ENCODE data around the gene ADAMTS17. TPM values are rescaled to one million over a fixed set of nuclear protein-coding genes. Genes with fewer than 3 reads are reported as not detected.

The ADAMTS17 gene
- total and polyA plus RNA-seq, 2 experiments from 2014 or later, result 3.7 to 4.4 TPM

GRCh38 chr15:100191161-100191560 is 150.6 kb downstream of the ADAMTS17 start:
- Histone ChIP-seq H3K27me3 (no peaks in the 10 kb centered on the region), H3K36me3 (replicated peaks; ENCODE audit: insufficient read depth, low read depth) (no peaks in the 10 kb centered on the region), H3K4me1 (ENCODE audit: insufficient read depth) (peaks cover 6% of the 10 kb centered on the region), H3K79me2 (no peaks in the 10 kb centered on the region), H3K9me2 (replicated peaks; ENCODE audit: insufficient read depth) (no peaks in the 10 kb centered on the region), H2AFZ (no peak overlapping the region), H3K9me3 (ENCODE audit: low read depth) (no peaks in the 10 kb centered on the region), H3K4me2 (no peak overlapping the region), H3K4me3 (no peak overlapping the region), H4K20me1 (ENCODE audit: insufficient read depth, poor library complexity, severe bottlenecking) (no peaks in the 10 kb centered on the region), H3K27ac (no peak overlapping the region)
- no peak for DNase-seq (ENCODE audit: low spot score)
- TF ChIP-seq EZH2phosphoT487 (IDR thresholded peaks at IDR 0.05; ENCODE audit: low read depth, severe bottlenecking, unreplicated experiment) (no peak), CTCF (IDR thresholded peaks at IDR 0.05; ENCODE audit: poor library complexity) (no peak)
- 65% methylated on average over 8 of the region's 8 CpGs for WGBS (ENCODE audit: low lambda C conversion rate, missing lambda C conversion rate)

DNA sequence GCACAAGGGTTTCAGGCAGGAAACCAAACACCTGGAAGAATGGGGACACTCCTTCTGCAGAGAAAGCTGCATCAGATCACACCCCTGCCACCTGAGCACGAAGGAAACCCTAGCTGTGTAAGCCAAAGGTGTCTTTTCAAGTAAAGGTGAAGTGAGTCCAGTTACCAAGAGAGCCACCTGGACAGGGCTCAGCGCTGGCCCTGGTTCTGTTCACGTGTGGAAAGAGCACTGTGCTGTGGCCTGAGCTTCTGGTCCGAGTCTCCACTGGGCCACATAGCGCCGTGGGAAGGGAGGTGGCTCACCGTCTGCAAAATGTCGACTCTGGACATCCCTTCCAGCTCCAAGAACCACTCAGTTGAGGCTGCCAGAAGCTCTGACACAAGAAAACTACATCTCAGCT is 151.1 kb downstream of the ADAMTS17 start:
- Histone ChIP-seq H3K4me2 (no peak overlapping the region), H3K27me3 (no peaks in the 10 kb centered on the region), H3K4me1 (ENCODE audit: insufficient read depth) (peaks cover 6% of the 10 kb centered on the region), H3K9me2 (replicated peaks; ENCODE audit: insufficient read depth) (no peaks in the 10 kb centered on the region), H3K79me2 (no peaks in the 10 kb centered on the region), H4K20me1 (ENCODE audit: insufficient read depth, poor library complexity, severe bottlenecking) (no peaks in the 10 kb centered on the region), H3K36me3 (replicated peaks; ENCODE audit: insufficient read depth, low read depth) (no peaks in the 10 kb centered on the region), H3K27ac (no peak overlapping the region), H2AFZ (no peak overlapping the region), H3K9me3 (ENCODE audit: low read depth) (no peaks in the 10 kb centered on the region), H3K4me3 (no peak overlapping the region)
- 86% methylated on average over 8 of the region's 8 CpGs for WGBS (ENCODE audit: low lambda C conversion rate, missing lambda C conversion rate)
- DNase-seq (ENCODE audit: low spot score), result no peak
- TF ChIP-seq CTCF (IDR thresholded peaks at IDR 0.05; ENCODE audit: poor library complexity) (no peak), EZH2 (IDR thresholded peaks at IDR 0.05; ENCODE audit: borderline replicate concordance) (no peak), EZH2phosphoT487 (IDR thresholded peaks at IDR 0.05; ENCODE audit: low read depth, severe bottlenecking, unreplicated experiment) (no peak)

GRCh38 chr15:100189849-100190248 is 151.9 kb downstream of the ADAMTS17 start:
- TF ChIP-seq EZH2 (IDR thresholded peaks at IDR 0.05; ENCODE audit: borderline replicate concordance) (no peak), CTCF (IDR thresholded peaks at IDR 0.05; ENCODE audit: poor library complexity) (no peak), EZH2phosphoT487 (IDR thresholded peaks at IDR 0.05; ENCODE audit: low read depth, severe bottlenecking, unreplicated experiment) (no peak)
- Histone ChIP-seq H3K4me2 (no peak overlapping the region), H4K20me1 (ENCODE audit: insufficient read depth, poor library complexity, severe bottlenecking) (no peaks in the 10 kb centered on the region), H3K4me1 (ENCODE audit: insufficient read depth) (peaks cover 6% of the 10 kb centered on the region), H3K36me3 (replicated peaks; ENCODE audit: insufficient read depth, low read depth) (no peaks in the 10 kb centered on the region), H3K9me3 (ENCODE audit: low read depth) (no peaks in the 10 kb centered on the region), H3K27ac (no peak overlapping the region), H3K79me2 (no peaks in the 10 kb centered on the region), H3K4me3 (no peak overlapping the region), H3K27me3 (no peaks in the 10 kb centered on the region), H3K9me2 (replicated peaks; ENCODE audit: insufficient read depth) (no peaks in the 10 kb centered on the region), H2AFZ (no peak overlapping the region)
- WGBS (ENCODE audit: low lambda C conversion rate, missing lambda C conversion rate), result 73% methylated on average over 4 of the region's 4 CpGs
- peak; percentile 59 for DNase-seq (ENCODE audit: low spot score)

DNA sequence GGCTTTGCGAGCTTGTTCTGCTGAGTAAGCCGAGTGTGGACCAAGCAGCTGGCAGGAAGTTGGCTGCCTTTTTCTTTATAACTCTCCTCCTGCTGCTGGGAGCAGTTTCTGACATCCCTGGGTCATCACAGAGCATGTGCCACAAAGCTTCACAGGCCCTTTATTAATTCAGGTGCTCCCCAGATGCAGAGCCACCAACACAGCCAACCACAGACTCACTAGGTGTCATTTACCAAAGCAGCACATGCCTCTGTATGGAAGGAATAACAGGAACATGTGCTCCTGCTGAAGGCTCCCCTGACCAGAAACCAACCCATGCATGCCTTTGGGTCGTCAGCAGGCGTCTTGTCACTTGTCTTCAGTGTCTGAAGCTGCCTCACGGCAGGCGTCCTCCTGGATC is 152.5 kb downstream of the ADAMTS17 start:
- no peak overlapping the region for H3K27ac ChIP-seq

More for the DNA sequence above, 152.5 kb downstream of the ADAMTS17 start:
- no peaks in the 10 kb centered on the region for H3K9me3 ChIP-seq (ENCODE audit: low read depth)
- no peaks in the 10 kb centered on the region for H3K9me2 ChIP-seq (replicated peaks; ENCODE audit: insufficient read depth)
- H3K79me2 ChIP-seq, result no peaks in the 10 kb centered on the region
- peaks cover 6% of the 10 kb centered on the region for H3K4me1 ChIP-seq (ENCODE audit: insufficient read depth)
- H3K27me3 ChIP-seq, result no peaks in the 10 kb centered on the region
- no peaks in the 10 kb centered on the region for H4K20me1 ChIP-seq (ENCODE audit: insufficient read depth, poor library complexity, severe bottlenecking)
- no peak overlapping the region for H2AFZ ChIP-seq
- no peak overlapping the region for H3K4me2 ChIP-seq
- no peak for DNase-seq (ENCODE audit: low spot score)
- TF ChIP-seq CTCF (IDR thresholded peaks at IDR 0.05; ENCODE audit: poor library complexity) (no peak), EZH2 (IDR thresholded peaks at IDR 0.05; ENCODE audit: borderline replicate concordance) (no peak), EZH2phosphoT487 (IDR thresholded peaks at IDR 0.05; ENCODE audit: low read depth, severe bottlenecking, unreplicated experiment) (no peak)
- H3K4me3 ChIP-seq, result no peak overlapping the region
- WGBS (ENCODE audit: low lambda C conversion rate, missing lambda C conversion rate), result 86% methylated on average over 6 of the region's 6 CpGs
- H3K36me3 ChIP-seq (replicated peaks; ENCODE audit: insufficient read depth, low read depth), result no peaks in the 10 kb centered on the region

Measured in hepatocyte (in vitro differentiated cells).